ENCODE results near the gene UBE2R2.

The UBE2R2 gene

GRCh38 chr9:33884856-33885701 is 68.1 kb downstream of the UBE2R2 start:
- DNase-seq (ENCODE audit: low read depth, low spot score), result no peak

- no peak for DNase-seq (ENCODE audit: low read depth, low spot score)
Measured at GRCh38 chr9:33885948-33886347, 69.0 kb downstream of the UBE2R2 start.

DNA sequence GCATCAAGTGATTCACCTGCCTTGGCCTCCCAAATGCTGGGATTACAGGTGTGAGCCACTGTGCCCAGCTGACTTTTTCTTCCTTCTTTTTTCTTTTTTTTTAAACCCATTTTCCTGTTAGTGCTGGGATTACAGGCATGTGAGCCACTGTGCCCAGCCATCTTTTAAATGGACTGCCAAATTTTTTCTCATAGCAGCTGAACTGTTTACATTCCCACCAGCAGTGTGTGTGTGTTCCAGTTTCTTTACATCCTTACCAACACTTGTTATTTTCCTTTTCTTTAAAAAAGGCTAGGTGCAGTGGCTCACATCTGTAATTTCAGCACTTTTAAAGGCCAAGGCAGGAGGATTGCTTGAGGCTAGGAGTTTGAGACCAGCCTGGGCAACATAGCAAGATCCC is 76.9 kb downstream of the UBE2R2 start:
- DNase-seq (ENCODE audit: low read depth, low spot score), result no peak

- DNase-seq (ENCODE audit: low read depth, low spot score), result no peak
Measured at GRCh38 chr9:33894316-33894715, 77.4 kb downstream of the UBE2R2 start.

GRCh38 chr9:33903157-33903780 is 86.3 kb downstream of the UBE2R2 start:
- DNase-seq (ENCODE audit: low read depth, low spot score), result no peak

GRCh38 chr9:33905137-33905536 is 88.2 kb downstream of the UBE2R2 start:
- no peak for DNase-seq (ENCODE audit: low read depth, low spot score)

- DNase-seq (ENCODE audit: low read depth, low spot score), result no peak
Measured at GRCh38 chr9:33906769-33907168, 89.8 kb downstream of the UBE2R2 start.

DNA sequence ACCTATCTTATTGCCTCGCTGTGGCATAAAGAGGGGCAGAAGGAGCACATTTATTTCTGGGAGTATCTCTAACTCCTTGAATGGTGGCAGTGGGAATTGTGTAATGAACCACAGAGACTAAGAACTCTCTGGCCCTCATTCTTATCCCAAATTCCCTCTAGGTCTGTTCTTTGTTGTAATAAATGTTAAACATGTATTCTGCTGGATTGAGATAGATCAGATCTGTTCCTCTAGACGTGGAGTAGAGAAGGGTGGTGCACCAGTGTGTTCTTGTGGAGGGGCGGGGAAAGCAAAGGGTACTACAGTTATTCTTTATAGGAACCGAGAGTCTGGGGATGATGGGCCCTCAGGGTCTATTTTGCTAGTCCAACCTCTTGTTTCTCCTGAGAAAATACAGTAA is 90.4 kb downstream of the UBE2R2 start:
- DNase-seq (ENCODE audit: low read depth, low spot score), result no peak

GRCh38 chr9:33908114-33908513 is 91.2 kb downstream of the UBE2R2 start:
- no peak for DNase-seq (ENCODE audit: low read depth, low spot score)

- no peak for DNase-seq (ENCODE audit: low read depth, low spot score)
Measured at GRCh38 chr9:33908749-33909148, 91.8 kb downstream of the UBE2R2 start.

GRCh38 chr9:33913541-33913940 is 96.6 kb downstream of the UBE2R2 start:
- no peak for DNase-seq (ENCODE audit: low read depth, low spot score)

GRCh38 chr9:33914887-33915628 is 98.1 kb downstream of the UBE2R2 start:
- no peak for DNase-seq (ENCODE audit: low read depth, low spot score)

GRCh38 chr9:33917036-33917435 is 100.1 kb downstream of the UBE2R2 start:
- no peak for DNase-seq (ENCODE audit: low read depth, low spot score)

GRCh38 chr9:33919276-33919897 is 102.4 kb downstream of the UBE2R2 start:
- DNase-seq (ENCODE audit: low read depth, low spot score), result no peak

DNA sequence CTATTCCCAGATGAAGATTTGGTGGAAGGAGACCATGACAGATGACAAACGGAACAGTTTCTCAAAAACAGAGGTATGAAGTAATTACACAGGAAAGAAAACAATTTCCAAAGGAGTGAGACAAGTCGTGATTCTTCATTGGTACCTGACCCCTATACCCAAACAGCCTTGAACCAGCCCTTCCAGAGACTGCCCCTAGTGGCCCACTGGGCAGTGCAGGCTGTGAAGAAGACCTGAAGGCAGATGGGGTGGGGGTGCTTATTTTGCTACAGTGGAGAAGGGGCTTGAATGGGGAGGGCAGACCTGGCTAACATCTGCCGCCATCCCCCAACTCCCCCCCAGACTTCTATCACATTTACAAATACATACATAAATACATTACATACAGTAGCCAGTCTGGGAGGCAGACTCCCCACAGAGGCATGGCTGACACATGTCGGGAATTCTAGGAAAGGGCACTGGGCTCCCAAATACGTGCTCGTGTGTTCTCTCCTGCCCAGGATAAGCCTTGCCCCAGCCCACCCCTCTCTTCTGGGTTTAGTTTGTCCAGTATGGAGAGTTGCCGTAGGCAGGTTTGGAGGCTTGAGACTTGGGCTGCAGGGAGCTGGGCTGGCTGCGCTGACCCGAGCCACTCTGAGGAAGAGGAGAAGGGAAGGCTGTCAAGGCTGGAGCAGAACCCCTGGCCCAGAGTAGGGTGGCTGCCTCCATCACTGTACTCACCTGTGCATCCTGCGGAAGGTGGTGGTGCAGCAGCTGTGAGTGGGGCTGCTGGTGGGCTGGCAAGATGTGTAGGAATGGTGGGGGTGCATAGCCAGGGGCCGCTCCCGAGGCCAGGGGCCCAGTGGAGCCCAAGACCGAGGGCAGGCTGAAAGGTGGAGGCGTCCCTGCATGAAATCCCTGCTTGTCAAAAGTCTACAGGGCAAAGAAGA is 105.3 kb downstream of the UBE2R2 start:
- DNase-seq (ENCODE audit: low read depth, low spot score), result no peak

- no peak for DNase-seq (ENCODE audit: low read depth, low spot score)
Measured at GRCh38 chr9:33923079-33923478, 106.1 kb downstream of the UBE2R2 start.

- no peak for DNase-seq (ENCODE audit: low read depth, low spot score)
Measured at GRCh38 chr9:33923998-33924701, 107.2 kb downstream of the UBE2R2 start.

GRCh38 chr9:33924978-33925797 is 108.2 kb downstream of the UBE2R2 start:
- peak; percentile 35 for DNase-seq (ENCODE audit: low read depth, low spot score)

- no peak for DNase-seq (ENCODE audit: low read depth, low spot score)
Measured at GRCh38 chr9:33926746-33927485, 110.0 kb downstream of the UBE2R2 start.

Measured in iPS DF 19.7 (cell line).